ENCODE data around the gene PTPRD.

The PTPRD gene

DNA sequence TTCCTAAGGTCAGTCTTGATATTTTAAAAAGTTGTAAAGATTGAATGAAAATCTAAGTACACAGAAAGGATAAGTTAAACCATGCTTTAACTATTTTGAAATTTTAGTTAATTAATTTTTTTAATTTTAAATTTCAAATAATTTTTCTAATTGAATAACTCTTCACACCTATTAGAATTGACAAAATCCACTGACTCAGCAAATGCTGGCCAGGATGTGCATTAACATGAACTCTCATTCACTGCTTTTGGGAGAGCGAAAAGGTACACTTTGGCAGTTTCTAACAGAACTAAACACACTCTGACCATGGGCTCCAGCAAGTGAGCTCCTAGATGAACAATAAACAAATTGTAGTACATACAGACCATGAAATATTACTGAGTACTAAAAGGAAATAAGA, 209.5 kb downstream of the PTPRD start:
- Histone ChIP-seq H2AFZ (ENCODE audit: insufficient read depth, low read length, poor library complexity) (no peak overlapping the region), H2AK5ac (ENCODE audit: low read length) (no peak overlapping the region), H2BK120ac (ENCODE audit: insufficient read depth, low read length, poor library complexity) (no peak overlapping the region), H3K9me3 (ENCODE audit: insufficient read depth, low read depth, low read length) (no peaks in the 10 kb centered on the region), H3K18ac (ENCODE audit: low read length) (no peak overlapping the region), H3K14ac (ENCODE audit: low read length) (no peak overlapping the region), H4K8ac (ENCODE audit: low read depth, low read length) (no peak overlapping the region), H3K4ac (ENCODE audit: low read depth, low read length) (no peak overlapping the region), H3K9ac (ENCODE audit: low read length) (no peak overlapping the region), H3K27me3 (ENCODE audit: insufficient read depth, low read length) (no peaks in the 10 kb centered on the region), H4K91ac (ENCODE audit: low read depth, low read length) (no peak overlapping the region), H3K79me1 (ENCODE audit: low read length) (no peaks in the 10 kb centered on the region), H3K79me2 (ENCODE audit: control insufficient read depth, insufficient read depth, low read length, poor library complexity) (no peaks in the 10 kb centered on the region), H4K12ac (ENCODE audit: low read depth, low read length) (no peak overlapping the region), H3K36me3 (ENCODE audit: control insufficient read depth in 1 of 2, insufficient read depth in 2 of 2, low read length in 2 of 2) (no peaks in the 10 kb centered on the region), H3K4me2 (ENCODE audit: low read length) (no peak overlapping the region), H3K27ac (ENCODE audit: low read depth, low read length) (no peak overlapping the region), H2BK5ac (ENCODE audit: low read depth, low read length, poor library complexity) (no peak overlapping the region), H3K4me3 (ENCODE audit: low read depth, low read length) (no peak overlapping the region), H3K23ac (ENCODE audit: low read length) (no peak overlapping the region), H3K4me1 (ENCODE audit: control insufficient read depth in 1 of 2, insufficient read depth in 2 of 2, low read length in 2 of 2) (no peaks in the 10 kb centered on the region), H2BK12ac (ENCODE audit: low read length) (no peak overlapping the region)
- WGBS (ENCODE audit: extremely low coverage, insufficient coverage, insufficient read length), result no CpG with 5 or more reads among the region's 1 CpG
- DNase-seq, result no peak

DNA sequence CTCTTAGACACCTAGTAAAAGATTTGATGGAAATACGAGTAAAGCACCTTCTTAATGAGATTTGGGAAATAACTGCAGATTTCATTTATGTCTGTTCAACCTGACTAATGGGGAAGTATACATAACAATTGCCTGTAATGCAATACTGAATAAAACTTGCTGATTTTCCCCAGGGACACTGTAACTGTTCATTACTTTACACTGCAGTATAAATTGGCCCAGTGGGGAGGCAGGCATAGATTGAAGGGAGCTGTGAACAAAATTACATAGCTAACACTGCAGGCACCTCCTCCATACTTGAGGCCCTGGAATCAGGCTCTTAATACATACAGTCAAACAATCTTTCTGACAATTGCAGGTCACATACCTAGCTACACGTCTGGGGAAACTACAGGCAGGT, 216.2 kb downstream of the PTPRD start:
- H3K4ac ChIP-seq (ENCODE audit: low read depth, low read length), result no peak overlapping the region
- H2BK12ac ChIP-seq (ENCODE audit: low read length), result no peak overlapping the region
- H3K18ac ChIP-seq (ENCODE audit: low read length), result no peak overlapping the region
- H3K4me3 ChIP-seq (ENCODE audit: low read depth, low read length), result no peak overlapping the region
- H3K23ac ChIP-seq (ENCODE audit: low read length), result no peak overlapping the region
- no peaks in the 10 kb centered on the region for H3K27me3 ChIP-seq (ENCODE audit: insufficient read depth, low read length)
- DNase-seq, result no peak
- H4K91ac ChIP-seq (ENCODE audit: low read depth, low read length), result no peak overlapping the region
- H3K79me1 ChIP-seq (ENCODE audit: low read length), result no peaks in the 10 kb centered on the region
- no peak overlapping the region for H3K27ac ChIP-seq (ENCODE audit: low read depth, low read length)
- no peaks in the 10 kb centered on the region for H3K79me2 ChIP-seq (ENCODE audit: control insufficient read depth, insufficient read depth, low read length, poor library complexity)
- WGBS (ENCODE audit: extremely low coverage, insufficient coverage, insufficient read length), result no CpG with 5 or more reads among the region's 2 CpGs
- no peak overlapping the region for H3K9ac ChIP-seq (ENCODE audit: low read length)
- no peaks in the 10 kb centered on the region for H3K9me3 ChIP-seq (ENCODE audit: insufficient read depth, low read depth, low read length)
- no peak overlapping the region for H3K14ac ChIP-seq (ENCODE audit: low read length)
- no peak overlapping the region for H2BK120ac ChIP-seq (ENCODE audit: insufficient read depth, low read length, poor library complexity)
- no peak overlapping the region for H2BK5ac ChIP-seq (ENCODE audit: low read depth, low read length, poor library complexity)
- H3K4me2 ChIP-seq (ENCODE audit: low read length), result no peak overlapping the region
- no peaks in the 10 kb centered on the region for H3K4me1 ChIP-seq (ENCODE audit: control insufficient read depth in 1 of 2, insufficient read depth in 2 of 2, low read length in 2 of 2)
- H3K36me3 ChIP-seq (ENCODE audit: control insufficient read depth in 1 of 2, insufficient read depth in 2 of 2, low read length in 2 of 2), result no peaks in the 10 kb centered on the region
- H2AFZ ChIP-seq (ENCODE audit: insufficient read depth, low read length, poor library complexity), result no peak overlapping the region
- H4K12ac ChIP-seq (ENCODE audit: low read depth, low read length), result no peak overlapping the region
- no peak overlapping the region for H4K8ac ChIP-seq (ENCODE audit: low read depth, low read length)
- no peak overlapping the region for H2AK5ac ChIP-seq (ENCODE audit: low read length)

DNA sequence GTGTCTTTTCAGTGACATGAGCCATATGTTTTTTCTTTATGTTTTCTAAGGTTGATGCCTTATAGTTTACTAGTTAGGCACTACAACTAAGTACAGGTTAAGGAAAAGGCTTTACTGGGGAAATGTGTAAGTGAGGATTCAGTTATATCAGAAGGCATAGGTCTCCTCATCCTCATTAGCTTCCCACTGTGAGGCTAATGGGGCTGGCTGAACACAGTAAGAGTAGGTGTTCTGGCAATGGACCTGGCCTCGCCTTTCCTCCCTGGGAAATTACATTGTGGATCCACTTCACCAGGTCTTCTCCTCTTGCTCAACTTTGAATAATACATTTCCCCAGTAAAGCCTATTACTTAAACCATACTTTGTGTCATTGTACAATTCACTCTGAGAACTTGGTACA, 225.5 kb downstream of the PTPRD start:
- no peak for DNase-seq
- no peaks in the 10 kb centered on the region for H3K79me1 ChIP-seq (ENCODE audit: low read length)
- H2AK5ac ChIP-seq (ENCODE audit: low read length), result no peak overlapping the region
- H4K12ac ChIP-seq (ENCODE audit: low read depth, low read length), result no peak overlapping the region
- H2BK12ac ChIP-seq (ENCODE audit: low read length), result no peak overlapping the region
- no peak overlapping the region for H3K4me3 ChIP-seq (ENCODE audit: low read depth, low read length)
- H3K9me3 ChIP-seq (ENCODE audit: insufficient read depth, low read depth, low read length), result no peaks in the 10 kb centered on the region
- H2AFZ ChIP-seq (ENCODE audit: insufficient read depth, low read length, poor library complexity), result no peak overlapping the region
- H3K14ac ChIP-seq (ENCODE audit: low read length), result no peak overlapping the region
- H4K91ac ChIP-seq (ENCODE audit: low read depth, low read length), result no peak overlapping the region
- H3K23ac ChIP-seq (ENCODE audit: low read length), result no peak overlapping the region
- whole genome bisulfite sequencing (ENCODE audit: extremely low coverage, insufficient coverage, insufficient read length), result no CpG with 5 or more reads among the region's 1 CpG
- no peaks in the 10 kb centered on the region for H3K79me2 ChIP-seq (ENCODE audit: control insufficient read depth, insufficient read depth, low read length, poor library complexity)
- no peak overlapping the region for H2BK5ac ChIP-seq (ENCODE audit: low read depth, low read length, poor library complexity)
- no peak overlapping the region for H3K9ac ChIP-seq (ENCODE audit: low read length)
- H3K18ac ChIP-seq (ENCODE audit: low read length), result no peak overlapping the region
- no peaks in the 10 kb centered on the region for H3K4me1 ChIP-seq (ENCODE audit: control insufficient read depth in 1 of 2, insufficient read depth in 2 of 2, low read length in 2 of 2)
- H3K4ac ChIP-seq (ENCODE audit: low read depth, low read length), result no peak overlapping the region
- H3K27ac ChIP-seq (ENCODE audit: low read depth, low read length), result no peak overlapping the region
- no peak overlapping the region for H4K8ac ChIP-seq (ENCODE audit: low read depth, low read length)
- no peak overlapping the region for H3K4me2 ChIP-seq (ENCODE audit: low read length)
- no peak overlapping the region for H2BK120ac ChIP-seq (ENCODE audit: insufficient read depth, low read length, poor library complexity)
- no peaks in the 10 kb centered on the region for H3K27me3 ChIP-seq (ENCODE audit: insufficient read depth, low read length)
- no peaks in the 10 kb centered on the region for H3K36me3 ChIP-seq (ENCODE audit: control insufficient read depth in 1 of 2, insufficient read depth in 2 of 2, low read length in 2 of 2)

DNA sequence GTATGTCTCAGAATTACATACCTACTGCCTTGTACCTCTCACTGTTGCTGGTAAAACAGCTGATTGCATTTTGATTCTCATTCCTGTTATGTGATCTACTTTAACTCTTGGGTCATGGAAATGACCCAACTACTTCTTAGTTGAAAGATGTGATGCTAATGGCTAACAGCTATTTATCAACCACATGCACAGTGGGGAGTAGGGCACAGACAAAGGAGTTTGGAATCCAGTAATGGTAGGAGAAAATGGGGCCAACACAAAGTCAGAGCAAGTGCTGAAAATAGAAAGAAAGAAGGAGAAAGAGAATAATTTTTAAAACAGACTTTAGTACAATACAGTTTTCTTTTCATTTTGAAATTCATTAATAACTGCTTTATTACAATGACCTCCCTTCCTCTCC, 241.0 kb downstream of the PTPRD start:
- Histone ChIP-seq H2BK12ac (ENCODE audit: low read length) (no peak overlapping the region), H3K23ac (ENCODE audit: low read length) (no peak overlapping the region), H3K36me3 (ENCODE audit: control insufficient read depth in 1 of 2, insufficient read depth in 2 of 2, low read length in 2 of 2) (no peaks in the 10 kb centered on the region), H3K79me2 (ENCODE audit: control insufficient read depth, insufficient read depth, low read length, poor library complexity) (no peaks in the 10 kb centered on the region), H2BK5ac (ENCODE audit: low read depth, low read length, poor library complexity) (no peak overlapping the region), H3K4me3 (ENCODE audit: low read depth, low read length) (no peak overlapping the region), H4K8ac (ENCODE audit: low read depth, low read length) (no peak overlapping the region), H4K91ac (ENCODE audit: low read depth, low read length) (no peak overlapping the region), H3K14ac (ENCODE audit: low read length) (no peak overlapping the region), H2BK120ac (ENCODE audit: insufficient read depth, low read length, poor library complexity) (no peak overlapping the region), H3K27ac (ENCODE audit: low read depth, low read length) (no peak overlapping the region), H3K9ac (ENCODE audit: low read length) (no peak overlapping the region), H3K4ac (ENCODE audit: low read depth, low read length) (no peak overlapping the region), H2AFZ (ENCODE audit: insufficient read depth, low read length, poor library complexity) (no peak overlapping the region), H3K4me2 (ENCODE audit: low read length) (no peak overlapping the region), H4K12ac (ENCODE audit: low read depth, low read length) (no peak overlapping the region), H2AK5ac (ENCODE audit: low read length) (no peak overlapping the region), H3K27me3 (ENCODE audit: insufficient read depth, low read length) (no peaks in the 10 kb centered on the region), H3K4me1 (ENCODE audit: control insufficient read depth in 1 of 2, insufficient read depth in 2 of 2, low read length in 2 of 2) (no peaks in the 10 kb centered on the region), H3K79me1 (ENCODE audit: low read length) (no peaks in the 10 kb centered on the region), H3K18ac (ENCODE audit: low read length) (no peak overlapping the region), H3K9me3 (ENCODE audit: insufficient read depth, low read depth, low read length) (no peaks in the 10 kb centered on the region)
- no peak for DNase-seq
